ENCODE results near the gene SNAPC2. TPM values are rescaled to one million over a fixed set of nuclear protein-coding genes. Genes with fewer than 3 reads are reported as not detected.
A peak's percentile ranks its signal among the peaks of the same experiment; 100 is the strongest.

SNAPC2 gene
- total and polyA plus RNA-seq, 2 of the 13 experiments (the other 11 are each of a cell fraction or from before 2014, with no cell fraction given), result 10.2 to 12.7 TPM

GRCh38 chr19:7943444-7944176 is 23.5 kb downstream of the SNAPC2 start, which contains the start of gene TIMM44:
Gene TIMM44, minus strand, starts transcription at chr19:7943666. Its CDS starts 15 bp downstream, at chr19:7943651.
- peaks cover 38% of the 10 kb centered on the region for H3K4me1 ChIP-seq (ENCODE audit: insufficient read depth, low read length)
- peak within 1 kb of the TSS; percentile 65 to 98 (median 91) for H3K4me3 ChIP-seq (replicated peaks in 1 of 3; ENCODE audit: insufficient read depth in 1 of 3, low read depth in 2 of 3, low read length in 3 of 3)
- 0 out of 2 replicates have a peak, but pooled peaks cover 2% of the 10 kb centered on the region for H4K20me1 ChIP-seq (ENCODE audit: insufficient read depth, low read length)
- peaks cover 32% of the 10 kb centered on the region for H3K79me2 ChIP-seq (ENCODE audit: insufficient read depth, low read length)
- ChIA-PET CTCF (ENCODE audit: low intra/inter-chr PET ratio, low total read pairs) (interaction anchor here (1.6 to 1.8 kb wide), 2 partner anchors 59 to 126 kb away, joined by 3 to 7 read pairs; no protein-coding TSS in a partner anchor), POLR2A (interaction anchor here (0.7 to 2.8 kb wide), 41 partner anchors 8 to 480 kb away, joined by 3 to 85 read pairs (median 5); partner anchors contain the start of genes CCL25, ELAVL1, LRRC8E and MAP2K7)
- intact Hi-C loops (cut with micrococcal nuclease; ENCODE audit: unreplicated experiment) (loop anchor here (2.0 kb wide), 1 partner anchor 59 kb away; no protein-coding TSS in a partner anchor), in situ Hi-C loops (cut with HindIII; ENCODE audit: extremely low pct_ligation_motif_present, low pct_unique_long_range_greater_than_20kb) (no loop called here)
- peaks cover 7 to 26% of the 10 kb centered on the region in 2 experiments; a peak in 4 of 5 replicates for H3K36me3 ChIP-seq (replicated peaks in 1 of 2; ENCODE audit: control insufficient read depth in 1 of 2, insufficient read depth in 2 of 2, low read length in 2 of 2)
- ATAC-seq (peak; percentile 98), DNase-seq (ENCODE audit: low spot score) (peak; percentile 99), FAIRE-seq (peak; percentile 98)
- H2AFZ ChIP-seq (ENCODE audit: low read length), result no peak within 1 kb of the TSS
- H3K27ac ChIP-seq (ENCODE audit: extremely low read length, insufficient read depth, low read length), result peak within 1 kb of the TSS; percentile 90
- H3K9me3 ChIP-seq (ENCODE audit: low read length), result no peaks in the 10 kb centered on the region
- peaks cover 0 to 3% of the 10 kb centered on the region in 2 experiments; a peak in 1 of 5 replicates for H3K27me3 ChIP-seq (ENCODE audit: control insufficient read depth in 1 of 2, insufficient read depth in 2 of 2, low read length in 2 of 2)
- H3K9ac ChIP-seq (ENCODE audit: insufficient read depth, low read depth, low read length), result peak within 1 kb of the TSS; percentile 100
- WGBS (ENCODE audit: low lambda C conversion rate), result 1% methylated on average over 33 of the region's 56 CpGs
- no TSS peak for BruUV-seq (replicated peaks)
- peak within 1 kb of the TSS; percentile 99 for H3K4me2 ChIP-seq (ENCODE audit: low read depth, low read length)
- peak; percentile 91 for TF ChIP-seq MAX (IDR thresholded peaks at IDR 0.05)
- TF ChIP-seq ZBTB25 (CRISPR knock-in tag; IDR thresholded peaks at IDR 0.05), result peak; percentile 75; the same call in 1 of the 2 replicates
- TF ChIP-seq ZNF512B (CRISPR knock-in tag; IDR thresholded peaks at IDR 0.05; ENCODE audit: borderline replicate concordance), result no peak
- peak; percentile 89 for TF ChIP-seq TMF1 (CRISPR knock-in tag; IDR thresholded peaks at IDR 0.05; ENCODE audit: low read depth)
- peak; percentile 39 for TF ChIP-seq SRSF1 (optimal IDR thresholded peaks at IDR 0.05; ENCODE audit: low read depth, low read length)
- no peak for TF ChIP-seq ZNF660 (CRISPR knock-in tag; IDR thresholded peaks at IDR 0.05; ENCODE audit: borderline replicate concordance, low read depth)
- TF ChIP-seq TARDBP (CRISPR knock-in tag; IDR thresholded peaks at IDR 0.05), result peak; percentile 74; the same call in 1 of the 2 replicates
- no peak for TF ChIP-seq CENPT (CRISPR knock-in tag; IDR thresholded peaks at IDR 0.05; ENCODE audit: low read depth)
- TF ChIP-seq ZNF432 (CRISPR knock-in tag; IDR thresholded peaks at IDR 0.05; ENCODE audit: borderline replicate concordance), result no peak
- TF ChIP-seq ARID3A (IDR thresholded peaks at IDR 0.05; ENCODE audit: low read depth, low read length), result peak; percentile 32; the same call in 1 of the 2 replicates
- no peak for TF ChIP-seq SMC3 (IDR thresholded peaks at IDR 0.05; ENCODE audit: low read length)
- TF ChIP-seq ZNF878 (CRISPR knock-in tag; IDR thresholded peaks at IDR 0.05), result peak; percentile 80; the same call in 1 of the 2 replicates
- peak; percentile 84; the same call in 1 of the 2 replicates for TF ChIP-seq HES4 (CRISPR knock-in tag; IDR thresholded peaks at IDR 0.05; ENCODE audit: borderline replicate concordance)
- TF ChIP-seq FLYWCH1 (CRISPR knock-in tag; IDR thresholded peaks at IDR 0.05), result no peak
- TF ChIP-seq ZNF136 (CRISPR knock-in tag; IDR thresholded peaks at IDR 0.05; ENCODE audit: low read depth), result no peak
- peak in 1 of 2 experiments; percentile 94; a peak in 2 of 4 replicates for TF ChIP-seq KLF16 (CRISPR knock-in tag; IDR thresholded peaks at IDR 0.05)
